Neuron (in vitro differentiated cells): ENCODE data around the gene MIPEP.

Source experiments
- H2AFZ ChIP-seq: one replicate; pipeline ENCODE4 v1.6.1; 2013; ENCODE audit warnings: low read depth, mild to moderate bottlenecking, inconsistent platforms, low read length, moderate library complexity
- H3K27me3 ChIP-seq: one replicate; pipeline ENCODE4 v1.6.1; 2013; ENCODE audit warnings: low read length; ENCODE audit not compliant: insufficient read depth
- H3K36me3 ChIP-seq: one replicate; pipeline ENCODE4 v1.6.1; 2013; ENCODE audit warnings: low read length; ENCODE audit not compliant: insufficient read depth
- H3K4me1 ChIP-seq: one replicate; pipeline ENCODE4 v1.6.1; 2013; ENCODE audit warnings: low read length; ENCODE audit not compliant: insufficient read depth
- H3K4me3 ChIP-seq: 2 replicates; pipeline ENCODE4 v1.5.1; 2013; ENCODE audit warnings: mild to moderate bottlenecking, low read length, moderate library complexity
- H3K9me3 ChIP-seq: one replicate; pipeline ENCODE4 v1.6.1; 2013; ENCODE audit warnings: low read length

Gene MIPEP

GRCh38 chr13:23806874-23807526, 82.2 kb downstream of the MIPEP start:
- peaks cover 14% of the 10 kb centered on the region for H3K4me1 ChIP-seq
- H2AFZ ChIP-seq = no peak overlapping the region

GRCh38 chr13:23805821-23806220, 83.4 kb downstream of the MIPEP start:
- Histone ChIP-seq H3K4me3 (no peak overlapping the region), H3K4me1 (peaks cover 4% of the 10 kb centered on the region), H3K36me3 (peaks cover 4% of the 10 kb centered on the region), H2AFZ (no peak overlapping the region), H3K9me3 (no peaks in the 10 kb centered on the region), H3K27me3 (no peaks in the 10 kb centered on the region)

More at GRCh38 chr13:23806874-23807526, 82.2 kb downstream of the MIPEP start:
- peaks cover 4% of the 10 kb centered on the region for H3K36me3 ChIP-seq
- H3K27me3 ChIP-seq = no peaks in the 10 kb centered on the region
- no peaks in the 10 kb centered on the region for H3K9me3 ChIP-seq
- H3K4me3 ChIP-seq = no peak overlapping the region

GRCh38 chr13:23805122-23805521, 84.1 kb downstream of the MIPEP start:
- Histone ChIP-seq H3K27me3 (no peaks in the 10 kb centered on the region), H3K4me3 (no peak overlapping the region), H3K4me1 (no peaks in the 10 kb centered on the region), H3K36me3 (peaks cover 4% of the 10 kb centered on the region), H2AFZ (no peak overlapping the region), H3K9me3 (no peaks in the 10 kb centered on the region)

- no peaks in the 10 kb centered on the region for H3K9me3 ChIP-seq
- no peak overlapping the region for H3K4me3 ChIP-seq
- peaks cover 6% of the 10 kb centered on the region for H3K4me1 ChIP-seq
- no peak overlapping the region for H2AFZ ChIP-seq
- peaks cover 4% of the 10 kb centered on the region for H3K36me3 ChIP-seq
- H3K27me3 ChIP-seq = no peaks in the 10 kb centered on the region
These were observed 85.0 kb downstream of the MIPEP start for GRCh38 chr13:23804166-23804565.

GRCh38 chr13:23801141-23801540, 88.1 kb downstream of the MIPEP start:
- Histone ChIP-seq H3K9me3 (peaks cover 11% of the 10 kb centered on the region), H3K27me3 (no peaks in the 10 kb centered on the region), H2AFZ (no peak overlapping the region), H3K4me1 (peaks cover 6% of the 10 kb centered on the region), H3K4me3 (no peak overlapping the region), H3K36me3 (peaks cover 7% of the 10 kb centered on the region)

- H3K4me1 ChIP-seq = peaks cover 6% of the 10 kb centered on the region
- peaks cover 11% of the 10 kb centered on the region for H3K9me3 ChIP-seq
- H2AFZ ChIP-seq = no peak overlapping the region
- peaks cover 3% of the 10 kb centered on the region for H3K36me3 ChIP-seq
- H3K4me3 ChIP-seq = no peak overlapping the region
- H3K27me3 ChIP-seq = no peaks in the 10 kb centered on the region
These were observed 89.3 kb downstream of the MIPEP start for GRCh38 chr13:23799945-23800344.

- H3K27me3 ChIP-seq = no peaks in the 10 kb centered on the region
- no peak overlapping the region for H3K4me3 ChIP-seq
- no peak overlapping the region for H2AFZ ChIP-seq
- peaks cover 11% of the 10 kb centered on the region for H3K9me3 ChIP-seq
- peaks cover 6% of the 10 kb centered on the region for H3K4me1 ChIP-seq
- H3K36me3 ChIP-seq = peaks cover 2% of the 10 kb centered on the region
These were observed 91.8 kb downstream of the MIPEP start for GRCh38 chr13:23797276-23797903.

- Histone ChIP-seq H3K36me3 (peaks cover 2% of the 10 kb centered on the region), H3K27me3 (no peaks in the 10 kb centered on the region), H2AFZ (no peak overlapping the region), H3K4me1 (peaks cover 6% of the 10 kb centered on the region), H3K4me3 (no peak overlapping the region), H3K9me3 (peaks cover 11% of the 10 kb centered on the region)
These were observed 92.6 kb downstream of the MIPEP start for GRCh38 chr13:23796551-23796950.

GRCh38 chr13:23794267-23795161, 94.7 kb downstream of the MIPEP start:
- Histone ChIP-seq H3K36me3 (peaks cover 2% of the 10 kb centered on the region), H2AFZ (no peak overlapping the region), H3K9me3 (peaks cover 11% of the 10 kb centered on the region), H3K4me3 (no peak overlapping the region), H3K4me1 (peaks cover under 1% of the 10 kb centered on the region), H3K27me3 (no peaks in the 10 kb centered on the region)

- Histone ChIP-seq H2AFZ (no peak overlapping the region), H3K4me1 (no peaks in the 10 kb centered on the region), H3K4me3 (no peak overlapping the region), H3K27me3 (no peaks in the 10 kb centered on the region), H3K9me3 (peaks cover 11% of the 10 kb centered on the region), H3K36me3 (peaks cover 2% of the 10 kb centered on the region)
These were observed 95.5 kb downstream of the MIPEP start for GRCh38 chr13:23793711-23794110.

- Histone ChIP-seq H2AFZ (no peak overlapping the region), H3K4me3 (no peak overlapping the region)
These were observed 96.5 kb downstream of the MIPEP start for GRCh38 chr13:23792680-23793079.

GRCh38 chr13:23790577-23791170, 98.5 kb downstream of the MIPEP start:
- Histone ChIP-seq H3K4me1 (no peaks in the 10 kb centered on the region), H3K9me3 (peaks cover 2% of the 10 kb centered on the region), H3K36me3 (no peaks in the 10 kb centered on the region), H3K4me3 (no peak overlapping the region), H3K27me3 (no peaks in the 10 kb centered on the region), H2AFZ (no peak overlapping the region)

More at GRCh38 chr13:23792680-23793079, 96.5 kb downstream of the MIPEP start:
- Histone ChIP-seq H3K36me3 (no peaks in the 10 kb centered on the region), H3K4me1 (no peaks in the 10 kb centered on the region), H3K9me3 (peaks cover 6% of the 10 kb centered on the region), H3K27me3 (no peaks in the 10 kb centered on the region)
